SK-N-SH (cell line): ENCODE data around the gene GIMAP2. TPM values are rescaled to one million over a fixed set of nuclear protein-coding genes. Genes with fewer than 3 reads are reported as not detected.

ENCODE experiments used
- CTCF ChIA-PET: fragments of 300-600, 350-600 bp; formaldehyde crosslinking; extraction: SDS; loops from one replicate; lab custom pipeline; 2021; lab: Yijun Ruan, JAX
- POLR2A ChIA-PET: fragments of 350-600 bp; sonication (Branson Sonifier 250); formaldehyde crosslinking; extraction: SDS; loops from one replicate; lab custom pipeline; 2020; ENCODE audit warnings: antibody characterized with exemption, inconsistent platforms; lab: Yijun Ruan, JAX
- DNase-seq: peaks from one replicate; pipeline ENCODE4 v3.0.0; 2012
- H2AFZ ChIP-seq: fragments of 200-600 bp; sonication (generic); 2 replicates; pipeline ENCODE4 v1.8.1; 2016; ENCODE audit warnings: antibody characterized with exemption, mild to moderate bottlenecking, low read depth
- H3F3A ChIP-seq: fragments of 200-600 bp; sonication (generic); replicated peaks from 2 replicates; pipeline ENCODE3; 2016; ENCODE audit warnings: antibody characterized with exemption, mild to moderate bottlenecking; ENCODE audit not compliant: insufficient read depth
- H3K27ac ChIP-seq, 2 experiments: fragments of 200-500 bp in 1 of 2; fragments of 200-600 bp in 1 of 2; sonication (Bioruptor generic) in 1 of 2; sonication (generic), shearing (Covaris generic) in 1 of 2; 2 replicates each; pipeline versions ENCODE4 v1.5.1 to v1.6.1; 2014 to 2016; ENCODE audit warnings: low read depth in 2 of 2, inconsistent platforms in 1 of 2, low read length in 1 of 2, mild to moderate bottlenecking in 1 of 2, mixed read lengths in 1 of 2
- H3K27me3 ChIP-seq: fragments of 200-600 bp; sonication (generic), shearing (Covaris generic); 2 replicates; pipeline ENCODE4 v1.6.1; 2016; ENCODE audit warnings: mixed run types; ENCODE audit not compliant: insufficient read depth
- H3K36me3 ChIP-seq, 2 experiments: fragments of 200-500 bp in 1 of 2; fragments of 200-600 bp in 1 of 2; sonication (Bioruptor generic) in 1 of 2; sonication (generic) in 1 of 2; replicated peaks in 1 of 2; 2 replicates each; pipeline versions ENCODE3 to v1.5.1; 2014 to 2016; ENCODE audit warnings: low read length in 1 of 2, mild to moderate bottlenecking in 1 of 2; ENCODE audit not compliant: insufficient read depth in 2 of 2, control insufficient read depth in 1 of 2
- H3K4me1 ChIP-seq, 2 experiments: fragments of 200-500 bp in 1 of 2; fragments of 200-600 bp in 1 of 2; sonication (Bioruptor generic) in 1 of 2; sonication (generic), shearing (Covaris generic) in 1 of 2; 2 replicates each; pipeline versions ENCODE4 v1.5.1 to v1.6.1; 2014 to 2016; ENCODE audit warnings: low read depth in 1 of 2, low read length in 1 of 2, mixed run types in 1 of 2; ENCODE audit not compliant: insufficient read depth in 2 of 2, control insufficient read depth in 1 of 2
- H3K4me2 ChIP-seq: fragments of 200-600 bp; sonication (generic), shearing (Covaris generic); 2 replicates; pipeline ENCODE4 v1.6.1; 2017; ENCODE audit warnings: mixed run types
- H3K4me3 ChIP-seq, 2 experiments: fragments of 200-500 bp in 1 of 2; fragments of 200-600 bp in 1 of 2; sonication (Bioruptor generic) in 1 of 2; sonication (generic), shearing (Covaris generic) in 1 of 2; 2 replicates each; pipeline versions ENCODE4 v1.5.1 to v1.8.1; 2014 to 2016; ENCODE audit warnings: low read depth in 2 of 2, inconsistent platforms in 1 of 2, low read length in 1 of 2, mild to moderate bottlenecking in 1 of 2, mixed read lengths in 1 of 2, moderate library complexity in 1 of 2
- H3K79me2 ChIP-seq: fragments of 200-600 bp; sonication (generic); 2 replicates; pipeline ENCODE4 v1.8.1; 2017; ENCODE audit warnings: mild to moderate bottlenecking; ENCODE audit not compliant: insufficient read depth
- H3K9ac ChIP-seq: fragments of 200-600 bp; sonication (generic); 2 replicates; pipeline ENCODE4 v1.6.1; 2017; ENCODE audit warnings: mixed run types
- H3K9me2 ChIP-seq: fragments of 200-600 bp; sonication (generic); 2 replicates; pipeline ENCODE4 v1.6.1; 2017; ENCODE audit warnings: mixed run types
- H3K9me3 ChIP-seq: fragments of 200-600 bp; sonication (generic); 2 replicates; pipeline ENCODE4 v1.6.1; 2017; ENCODE audit warnings: mixed run types, mild to moderate bottlenecking, moderate library complexity
- H4K20me1 ChIP-seq: fragments of 200-600 bp; sonication (generic); 2 replicates; pipeline ENCODE4 v1.6.1; 2017; ENCODE audit warnings: mild to moderate bottlenecking, mixed run types; ENCODE audit not compliant: insufficient read depth
- CHD2 ChIP-seq: fragments of 150-350 bp; IDR thresholded peaks from 2 replicates; pipeline ENCODE4 v1.6.1; 2018; ENCODE audit warnings: low read length; ENCODE audit not compliant: partially characterized antibody
- EZH2phosphoT487 ChIP-seq: fragments of 200-600 bp; sonication (generic); IDR thresholded peaks from 2 replicates; pipeline ENCODE4 v1.6.1; 2017; ENCODE audit warnings: low read depth, mixed run types, mild to moderate bottlenecking, antibody characterized with exemption, moderate library complexity, borderline replicate concordance
- FOXJ3 ChIP-seq: sonication (generic); formaldehyde crosslinking; IDR thresholded peaks from 2 replicates; pipeline ENCODE4 v1.5.1; 2020; ENCODE audit warnings: mild to moderate bottlenecking, missing genetic modification reagents
- GATA2 ChIP-seq: sonication (generic); formaldehyde crosslinking; IDR thresholded peaks from 2 replicates; pipeline ENCODE4 v1.5.0; 2020; ENCODE audit warnings: mild to moderate bottlenecking, missing genetic modification reagents
- JUND ChIP-seq: IDR thresholded peaks from 2 replicates; pipeline ENCODE4 v1.4.0; 2012
- MAX ChIP-seq: IDR thresholded peaks from 2 replicates; pipeline ENCODE4 v1.4.0; 2012; ENCODE audit warnings: low read depth
- MEF2A ChIP-seq: IDR thresholded peaks from 2 replicates; pipeline ENCODE4 v1.4.0; 2012; ENCODE audit warnings: low read depth, borderline replicate concordance
- MXI1 ChIP-seq: IDR thresholded peaks from 2 replicates; pipeline ENCODE4 v1.6.1; 2012; ENCODE audit warnings: mild to moderate bottlenecking, low read depth, low read length, improper control_type of control experiment
- NFIC ChIP-seq: IDR thresholded peaks from 2 replicates; pipeline ENCODE4 v1.4.0; 2012; ENCODE audit warnings: borderline replicate concordance
- PBX3 ChIP-seq: IDR thresholded peaks from 2 replicates; pipeline ENCODE4; 2012
- RAD21 ChIP-seq: IDR thresholded peaks from 2 replicates; pipeline ENCODE4 v1.6.1; 2012; ENCODE audit warnings: mild to moderate bottlenecking, low read length
- REST ChIP-seq: IDR thresholded peaks from 2 replicates; pipeline ENCODE4 v1.6.1; 2012; ENCODE audit warnings: mild to moderate bottlenecking, low read depth, low read length, moderate library complexity
- RFX5 ChIP-seq: IDR thresholded peaks from 2 replicates; pipeline ENCODE4 v1.6.1; 2012; ENCODE audit warnings: mild to moderate bottlenecking, improper control_type of control experiment, low read length
- RXRA ChIP-seq: IDR thresholded peaks from 2 replicates; pipeline ENCODE4 v1.4.0; 2012; ENCODE audit warnings: low read depth, mild to moderate bottlenecking, borderline replicate concordance
- SIN3A ChIP-seq: IDR thresholded peaks from 2 replicates; pipeline ENCODE4 v1.6.1; 2012; ENCODE audit warnings: low read depth, mild to moderate bottlenecking, low read length, moderate library complexity, borderline replicate concordance
- TAF1 ChIP-seq: IDR thresholded peaks from 2 replicates; pipeline ENCODE4 v1.6.1; 2012; ENCODE audit warnings: low read depth, mild to moderate bottlenecking, low read length, moderate library complexity, borderline replicate concordance
- TEAD4 ChIP-seq: IDR thresholded peaks from 2 replicates; pipeline ENCODE4 v1.4.0; 2012; ENCODE audit warnings: mild to moderate bottlenecking, borderline replicate concordance; ENCODE audit not compliant: insufficient read depth
- USF2 ChIP-seq: fragments of 150-350 bp; IDR thresholded peaks from 2 replicates; pipeline ENCODE4 v1.6.1; 2017; ENCODE audit warnings: antibody characterized with exemption, low read length, low read depth, borderline replicate concordance
- YY1 ChIP-seq: IDR thresholded peaks from 2 replicates; pipeline ENCODE4 v1.4.0; 2012; ENCODE audit warnings: low read depth, mild to moderate bottlenecking
- ZBTB33 ChIP-seq: IDR thresholded peaks from 2 replicates; pipeline ENCODE4 v1.4.0; 2012; ENCODE audit warnings: low read depth, borderline replicate concordance
- WGBS: methylation state at CpG from one replicate; pipeline ENCODE4 v1.1.6; 2017; ENCODE audit warnings: low lambda C conversion rate; 5-methylcytosine and 5-hydroxymethylcytosine counted together
- polyA plus RNA-seq, 3 experiments: library from polyadenylated mRNA; depleted of rRNA; stranded (reverse); fragments of >200 nt; gene quantifications; 2 replicates each; pipeline ENCODE4 v1.2.3, GENCODE V29; 2012

The GIMAP2 gene
- polyA plus RNA-seq, 1 of the 3 experiments (the other 2 are of a cell fraction), result 4.1 TPM

GRCh38 chr7:150715738-150716137 lies 30.2 kb downstream of the GIMAP2 start:
- H3F3A ChIP-seq, result no peaks in the 10 kb centered on the region
- no peak overlapping the region for H3K4me3 ChIP-seq
- no peaks in the 10 kb centered on the region for H3K9me2 ChIP-seq
- TF ChIP-seq FOXJ3 (CRISPR knock-in tag) (no peak), ZBTB33 (no peak), YY1 (no peak), JUND (no peak)
- no peaks in the 10 kb centered on the region for H3K79me2 ChIP-seq
- ChIA-PET POLR2A (no interaction called here), CTCF (interaction anchor here (0.8 to 1.7 kb wide), 2 partner anchors 14 to 29 kb away, joined by 3 to 5 read pairs; no protein-coding TSS in a partner anchor)
- no peaks in the 10 kb centered on the region for H4K20me1 ChIP-seq
- H2AFZ ChIP-seq, result no peak overlapping the region
- no peak overlapping the region for H3K4me2 ChIP-seq
- no peaks in the 10 kb centered on the region for H3K4me1 ChIP-seq
- H3K9ac ChIP-seq, result no peak overlapping the region
- 8% methylated on average over 4 of the region's 4 CpGs for WGBS
- H3K9me3 ChIP-seq, result no peaks in the 10 kb centered on the region
- H3K27me3 ChIP-seq, result peaks cover 37% of the 10 kb centered on the region
- no peaks in the 10 kb centered on the region for H3K36me3 ChIP-seq
- no peak overlapping the region for H3K27ac ChIP-seq
- DNase-seq, result no peak

GRCh38 chr7:150716368-150716767 lies 30.9 kb downstream of the GIMAP2 start, which contains the start of gene GIMAP1:
Gene GIMAP1, plus strand, starts transcription at chr7:150716613. Its CDS starts 2,435 bp downstream, at chr7:150719048.
- WGBS, result 8% methylated on average over 5 of the region's 5 CpGs
- peaks cover 43% of the 10 kb centered on the region for H3K27me3 ChIP-seq
- TF ChIP-seq EZH2phosphoT487 (no peak), MAX (no peak), REST (no peak), USF2 (no peak), TAF1 (no peak), NFIC (no peak), TEAD4 (no peak), SIN3A (no peak), CHD2 (no peak), MXI1 (no peak), RFX5 (no peak), PBX3 (no peak), RAD21 (no peak), GATA2 (CRISPR knock-in tag) (no peak), FOXJ3 (CRISPR knock-in tag) (no peak), YY1 (no peak), RXRA (no peak), MEF2A (no peak)
- H2AFZ ChIP-seq, result no peak within 1 kb of the TSS
- H3F3A ChIP-seq, result no peaks in the 10 kb centered on the region
- no peak within 1 kb of the TSS for H3K9ac ChIP-seq
- POLR2A ChIA-PET, result no interaction called here
- no peaks in the 10 kb centered on the region for H3K9me3 ChIP-seq
- DNase-seq, result no peak
- no peaks in the 10 kb centered on the region for H4K20me1 ChIP-seq
- no peak within 1 kb of the TSS for H3K27ac ChIP-seq
- no peak within 1 kb of the TSS for H3K4me2 ChIP-seq
- no peaks in the 10 kb centered on the region for H3K36me3 ChIP-seq
- no peaks in the 10 kb centered on the region for H3K79me2 ChIP-seq
- H3K4me1 ChIP-seq, result no peaks in the 10 kb centered on the region
- CTCF ChIA-PET, result interaction anchor here (0.8 to 1.7 kb wide), 2 partner anchors 15 to 28 kb away, joined by 3 to 5 read pairs; no protein-coding TSS in a partner anchor
- H3K9me2 ChIP-seq, result no peaks in the 10 kb centered on the region
- H3K4me3 ChIP-seq, result no peak within 1 kb of the TSS
